Left renal pelvis (tissue), 4 donors: ENCODE data around the gene USP34. TPM values are rescaled to one million over a fixed set of nuclear protein-coding genes. Genes with fewer than 3 reads are reported as not detected.
"Not testable (repeated sequence)": the region's sequence is repeated elsewhere in the genome, so short reads cannot be mapped to it uniquely, and the experiment has no call there.

Source experiments
- DNase-seq, 4 donors: peaks; one replicate each; pipeline ENCODE4 v3.0.0-alpha.2; 2013; ENCODE audit warnings: low read depth in 4 of 4, low spot score in 3 of 4
- polyA plus RNA-seq, 4 donors: library from polyadenylated mRNA; unstranded; fragments of 120-200 nt; gene quantifications; one replicate each; pipeline ENCODE4 v1.2.1, GENCODE V29; 2013; ENCODE audit not compliant: insufficient read length in 4 of 4

Gene USP34
- polyA plus RNA-seq, 4 donors: 119 to 145 (median 134) TPM

GRCh38 chr2:61465045-61465444 lies 5.8 kb downstream of the USP34 start:
- DNase-seq: no peak

DNA sequence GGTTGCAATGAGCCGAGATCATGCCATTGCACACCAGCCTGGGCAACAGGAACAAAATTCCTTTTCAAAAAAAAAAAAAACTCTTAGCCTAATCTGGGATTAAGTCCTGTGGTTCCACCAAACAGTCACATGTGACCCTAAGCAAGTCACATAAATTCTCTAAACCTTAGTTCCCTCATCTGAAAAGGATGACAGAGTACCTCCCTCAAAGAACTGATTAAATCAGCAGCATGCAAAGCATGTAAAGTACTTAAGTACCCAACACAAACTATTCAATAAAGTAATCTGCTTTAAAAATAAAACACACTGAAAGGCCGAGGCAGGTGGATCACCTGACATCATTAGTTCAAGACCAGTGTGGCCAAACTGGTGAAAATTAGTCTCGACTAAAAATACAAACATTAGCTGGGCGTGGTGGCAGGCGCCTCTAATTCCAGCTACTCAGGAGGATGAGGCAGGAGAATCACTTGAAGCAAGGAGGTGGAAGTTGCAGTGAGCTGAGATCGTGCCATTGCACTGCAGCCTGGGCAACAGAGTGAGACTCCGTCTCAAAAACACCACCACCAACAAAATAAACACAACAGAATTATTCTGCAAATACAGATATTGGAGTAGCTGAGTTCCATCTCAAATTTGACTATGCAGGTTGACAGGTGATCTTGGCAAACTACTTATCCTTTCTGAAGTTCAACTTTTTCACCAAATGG lies 7.0 kb downstream of the USP34 start:
- no peak for DNase-seq

- DNase-seq: no peak
These were observed 9.5 kb downstream of the USP34 start for GRCh38 chr2:61461404-61461803.

DNA sequence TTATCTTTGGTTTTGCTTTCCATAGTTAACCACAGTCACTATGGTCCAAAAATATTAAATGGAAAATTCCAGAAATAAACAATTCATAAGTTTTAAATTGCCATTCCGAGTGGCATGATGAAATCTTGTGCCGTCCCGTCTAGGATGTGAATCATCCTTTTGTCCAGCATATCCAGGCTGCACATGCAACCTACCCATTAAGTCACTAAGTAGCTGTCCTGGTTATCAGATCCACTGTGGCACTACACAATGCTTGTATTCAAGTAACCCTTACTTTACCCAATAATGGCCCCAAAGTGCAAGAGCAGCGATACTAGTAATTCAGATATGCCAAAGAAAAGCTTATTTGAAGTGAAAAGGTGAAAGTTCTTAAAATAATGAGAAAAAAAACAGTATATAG lies 10.7 kb downstream of the USP34 start:
- DNase-seq: no peak

- no peak for DNase-seq
These were observed 14.0 kb downstream of the USP34 start for GRCh38 chr2:61456746-61457420.

- DNase-seq: no peak
These were observed 14.7 kb downstream of the USP34 start for GRCh38 chr2:61456070-61456745.

GRCh38 chr2:61454972-61455371 lies 15.9 kb downstream of the USP34 start:
- DNase-seq: not testable (repeated sequence)

- DNase-seq: no peak
These were observed 16.5 kb downstream of the USP34 start for GRCh38 chr2:61454383-61454782.

DNA sequence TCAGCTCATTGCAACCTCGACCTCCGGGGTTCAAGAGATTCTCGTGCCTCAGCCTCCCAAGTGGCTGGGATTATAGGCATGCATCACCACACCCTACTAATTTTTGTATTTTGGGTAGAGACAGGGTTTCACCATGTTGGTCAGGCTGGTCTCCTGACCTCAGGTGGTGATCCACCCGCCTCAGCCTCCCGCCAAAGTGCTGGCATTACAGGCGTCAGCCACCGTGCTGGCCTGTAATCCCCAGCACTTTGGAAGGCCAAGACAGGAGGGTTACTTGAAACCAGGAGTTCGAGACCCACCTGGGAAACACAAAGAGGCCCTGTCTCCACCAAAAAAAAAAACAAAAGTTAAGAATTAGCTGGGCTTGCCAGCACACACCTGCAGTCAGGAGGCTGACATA lies 18.5 kb downstream of the USP34 start:
- DNase-seq: no peak

DNA sequence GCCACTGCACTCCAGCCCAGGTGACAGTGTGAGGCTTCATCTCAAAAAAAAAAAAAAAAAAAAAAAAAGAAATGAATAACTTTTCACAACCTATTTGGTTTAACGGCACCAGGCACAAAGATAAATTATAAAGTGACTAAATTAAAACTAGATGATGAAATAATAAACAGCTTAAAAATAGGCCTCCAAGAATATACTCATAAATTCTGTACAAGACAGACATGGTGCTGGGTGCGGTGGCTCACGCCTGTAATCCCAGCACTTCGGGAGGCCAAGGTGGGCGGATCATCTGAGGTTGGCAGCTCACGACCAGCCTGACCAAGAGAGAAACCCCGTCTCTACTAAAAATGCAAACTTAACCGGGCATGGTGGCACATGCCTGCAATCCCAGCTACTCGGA lies 19.7 kb downstream of the USP34 start:
- no peak for DNase-seq

DNA sequence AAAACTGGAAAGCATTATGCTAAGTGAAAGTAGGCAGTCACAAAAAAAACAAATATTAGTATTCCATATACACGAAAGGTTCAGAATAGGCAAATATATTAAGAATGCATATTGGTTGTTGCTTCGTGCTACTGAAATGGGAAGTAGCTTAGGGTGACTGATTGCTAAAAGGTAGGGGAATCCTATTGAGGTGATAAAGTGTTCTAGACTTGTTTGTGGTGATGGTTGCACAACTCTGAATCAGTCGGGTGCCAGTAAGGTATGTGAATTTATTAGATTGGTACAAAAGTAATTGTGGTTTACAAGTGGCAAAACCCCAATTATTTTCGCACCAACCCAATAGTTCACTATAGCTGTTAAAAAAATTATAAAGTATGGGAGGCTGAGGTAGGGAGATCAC lies 20.7 kb downstream of the USP34 start:
- DNase-seq: no peak

GRCh38 chr2:61448229-61448628 lies 22.7 kb downstream of the USP34 start:
- DNase-seq: no peak

- DNase-seq: not testable (repeated sequence)
These were observed 23.9 kb downstream of the USP34 start for GRCh38 chr2:61446971-61447370.

- DNase-seq: no peak
These were observed 27.4 kb downstream of the USP34 start for GRCh38 chr2:61443342-61444041.

DNA sequence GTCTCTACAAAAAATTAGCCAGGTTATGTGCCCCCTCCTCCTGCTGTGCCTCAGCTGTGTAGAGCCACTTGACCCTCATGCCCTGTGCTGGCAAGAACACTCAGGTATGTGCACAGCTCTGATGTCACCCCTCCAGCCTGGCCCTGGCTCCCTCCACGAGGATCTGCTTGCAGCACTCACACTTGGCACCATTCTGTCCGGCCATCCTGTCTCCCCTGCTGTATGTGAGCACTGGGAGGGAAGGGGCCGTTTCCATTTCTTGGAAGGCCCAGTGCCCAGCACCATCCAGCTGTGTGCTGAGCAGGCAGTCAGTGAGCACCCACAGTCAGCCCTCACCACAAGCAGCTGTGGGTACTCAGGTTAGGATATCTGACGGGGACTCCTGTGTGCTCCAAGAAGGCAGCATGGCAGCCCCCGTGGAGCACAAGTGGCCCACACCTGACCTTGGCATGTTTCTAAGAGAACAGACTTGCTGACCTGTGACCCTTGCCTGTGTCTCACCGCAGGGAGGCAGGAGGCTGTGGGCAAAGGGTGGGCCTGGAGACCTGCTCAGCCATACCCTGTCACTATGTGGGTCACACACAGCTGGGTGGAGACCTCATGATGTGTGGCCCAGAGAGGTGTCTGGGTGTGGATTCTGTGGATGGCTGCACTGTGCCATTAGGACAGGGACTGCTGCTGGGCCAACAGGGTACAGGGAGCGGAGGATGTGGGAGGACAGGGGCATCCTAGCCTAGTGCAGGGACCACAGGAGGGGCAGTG lies 31.5 kb downstream of the USP34 start:
- DNase-seq: no peak

DNA sequence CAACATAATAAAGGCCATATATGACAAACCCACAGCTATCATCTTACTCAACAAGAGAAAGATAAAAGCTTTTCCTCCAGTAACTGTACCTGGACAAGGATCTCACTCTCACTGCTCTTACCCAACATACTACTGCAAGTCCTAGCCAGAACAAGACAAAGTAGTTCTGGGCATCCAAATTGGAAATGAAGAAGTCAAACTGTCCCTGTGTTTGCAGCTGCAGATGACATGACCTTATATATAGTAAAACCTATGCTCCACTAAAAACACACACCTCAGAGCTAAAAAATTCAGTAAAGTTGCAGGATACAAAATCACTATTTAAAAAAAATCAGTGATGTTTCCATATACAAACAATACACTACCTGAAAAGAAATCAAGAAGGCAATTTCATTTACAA lies 32.2 kb downstream of the USP34 start:
- no peak for DNase-seq

- DNase-seq: no peak
These were observed 33.7 kb downstream of the USP34 start for GRCh38 chr2:61437170-61437569.

DNA sequence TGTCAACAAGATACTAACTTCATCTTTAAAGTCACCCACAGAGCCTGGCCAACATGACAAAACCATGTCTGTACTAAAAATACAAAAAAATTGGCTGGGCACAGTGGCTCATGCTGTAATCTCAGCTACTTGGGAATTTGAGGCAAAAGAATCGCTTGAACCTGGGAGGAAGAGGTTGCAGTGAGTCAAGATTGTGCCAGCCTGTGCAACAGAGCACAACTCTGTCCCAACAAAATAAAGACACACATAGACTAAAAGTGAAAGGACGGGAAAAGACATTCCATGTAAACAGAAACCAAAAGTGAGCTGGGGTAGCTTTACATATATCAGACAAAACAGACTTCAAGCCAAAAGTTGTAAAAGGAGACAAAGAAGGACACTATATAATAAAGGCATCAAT lies 34.8 kb downstream of the USP34 start:
- no peak for DNase-seq

- no peak for DNase-seq
These were observed 35.6 kb downstream of the USP34 start for GRCh38 chr2:61435291-61435690.

DNA sequence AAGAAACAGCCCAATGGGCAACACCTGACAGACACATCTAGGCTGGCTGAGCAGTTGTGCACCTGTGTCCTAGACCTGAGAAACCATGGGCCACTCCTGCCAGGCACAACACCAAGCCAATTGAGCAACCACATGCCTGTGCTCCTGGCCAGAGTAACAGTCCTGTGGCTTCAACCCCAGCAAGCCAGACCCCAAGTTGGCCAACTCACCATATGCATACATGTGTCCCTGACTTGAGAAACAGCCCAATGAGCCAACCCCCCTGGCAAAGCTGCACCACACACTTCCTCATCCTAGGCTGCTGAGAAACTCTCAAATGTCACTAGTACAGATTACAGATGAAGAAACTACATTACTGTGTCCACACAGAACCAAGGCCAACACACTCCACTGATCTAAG lies 36.6 kb downstream of the USP34 start:
- no peak for DNase-seq

- no peak for DNase-seq
These were observed 37.3 kb downstream of the USP34 start for GRCh38 chr2:61433606-61434005.
